GM12891 (cell line): ENCODE measurements around the gene NDUFB6.

Source experiments
- POLR2A ChIP-seq: IDR thresholded peaks from 2 replicates; pipeline ENCODE4 v1.6.1; 2011; ENCODE audit warnings: low read depth, low read length, control low read depth
- TAF1 ChIP-seq: IDR thresholded peaks from 2 replicates; pipeline ENCODE4 v1.6.1; 2011; ENCODE audit warnings: low read depth, low read length, control low read depth

GRCh38 chr9:32526707-32527048 is 46.3 kb downstream of the NDUFB6 start:
- TF ChIP-seq TAF1 (no peak), POLR2A (no peak)
